Kidney glomerular epithelial cell (primary cell): ENCODE results near the gene NAV2.

Experiments used
- DNase-seq: peaks from one replicate; lab custom pipeline; 2025; lab: John Stamatoyannopoulos, UW

Gene NAV2

GRCh38 chr11:20042045-20042639, 329.5 kb downstream of the NAV2 start:
- peak; percentile 14 for DNase-seq

GRCh38 chr11:20042811-20043341, 330.2 kb downstream of the NAV2 start:
- DNase-seq: no peak

GRCh38 chr11:20043992-20044391, 331.4 kb downstream of the NAV2 start:
- DNase-seq: no peak

- no peak for DNase-seq
Measured at GRCh38 chr11:20045098-20045688, 332.6 kb downstream of the NAV2 start.

- DNase-seq: no peak
Measured at GRCh38 chr11:20046416-20046815, 333.8 kb downstream of the NAV2 start.

GRCh38 chr11:20047006-20047768, 334.6 kb downstream of the NAV2 start:
- DNase-seq: no peak

- no peak for DNase-seq
Measured at GRCh38 chr11:20047769-20048154, 335.1 kb downstream of the NAV2 start.

- no peak for DNase-seq
Measured at GRCh38 chr11:20048246-20048645, 335.6 kb downstream of the NAV2 start.

GRCh38 chr11:20048707-20049106, 336.1 kb downstream of the NAV2 start:
- DNase-seq: no peak

GRCh38 chr11:20049231-20049630, 336.6 kb downstream of the NAV2 start:
- DNase-seq: no peak

GRCh38 chr11:20050048-20050447, 337.4 kb downstream of the NAV2 start:
- no peak for DNase-seq

- DNase-seq: no peak
Measured at GRCh38 chr11:20050551-20051333, 338.1 kb downstream of the NAV2 start.

- DNase-seq: no peak
Measured at GRCh38 chr11:20051469-20052399, 339.1 kb downstream of the NAV2 start.

- no peak for DNase-seq
Measured at GRCh38 chr11:20053572-20053971, 340.9 kb downstream of the NAV2 start.

GRCh38 chr11:20054584-20054983, 341.9 kb downstream of the NAV2 start:
- no peak for DNase-seq

- DNase-seq: no peak
Measured at GRCh38 chr11:20055312-20055711, 342.7 kb downstream of the NAV2 start.

- no peak for DNase-seq
Measured at GRCh38 chr11:20056109-20056949, 343.7 kb downstream of the NAV2 start.

GRCh38 chr11:20056950-20057943, 344.6 kb downstream of the NAV2 start:
- DNase-seq: no peak
